Astrocyte of the hippocampus (primary cell): ENCODE data around the gene DMC1.

Experiments
- DNase-seq: peaks from one replicate; pipeline ENCODE4 v3.0.0; 2011; ENCODE audit warnings: low read depth, low spot score

DMC1 gene

GRCh38 chr22:38567531-38568285 is 2.3 kb downstream of the DMC1 start:
- no peak for DNase-seq

GRCh38 chr22:38566726-38567504 is 3.1 kb downstream of the DMC1 start:
- DNase-seq = peak; percentile 42

GRCh38 chr22:38565441-38565840 is 4.5 kb downstream of the DMC1 start:
- DNase-seq = no peak

- no peak for DNase-seq
Measured at GRCh38 chr22:38564669-38565068, 5.3 kb downstream of the DMC1 start.

- DNase-seq = peak; percentile 39
Measured at GRCh38 chr22:38554281-38554680, 15.7 kb downstream of the DMC1 start.

- no peak for DNase-seq
Measured at GRCh38 chr22:38549101-38549894, 20.7 kb downstream of the DMC1 start.

GRCh38 chr22:38540701-38541100 is 29.3 kb downstream of the DMC1 start:
- no peak for DNase-seq

- no peak for DNase-seq
Measured at GRCh38 chr22:38531251-38531938, 38.6 kb downstream of the DMC1 start.

- no peak for DNase-seq
Measured at GRCh38 chr22:38524429-38524828, 45.6 kb downstream of the DMC1 start.

GRCh38 chr22:38523479-38523878 is 46.5 kb downstream of the DMC1 start:
- no peak for DNase-seq

GRCh38 chr22:38523029-38523428 is 47.0 kb downstream of the DMC1 start:
- DNase-seq = no peak

GRCh38 chr22:38519453-38520250 is 50.3 kb downstream of the DMC1 start:
- DNase-seq = no peak

- no peak for DNase-seq
Measured at GRCh38 chr22:38518620-38519019, 51.4 kb downstream of the DMC1 start.

- no peak for DNase-seq
Measured at GRCh38 chr22:38513063-38513462, 56.9 kb downstream of the DMC1 start.

GRCh38 chr22:38510416-38510970 is 59.5 kb downstream of the DMC1 start:
- DNase-seq = no peak

- peak; percentile 97 for DNase-seq
Measured at GRCh38 chr22:38506118-38506962, 63.6 kb downstream of the DMC1 start, which contains the start of gene DDX17. DDX17 (minus strand) TSS chr22:38506311.

GRCh38 chr22:38505541-38506117 is 64.4 kb downstream of the DMC1 start:
- DNase-seq = peak; percentile 88

- DNase-seq = peak; percentile 65
Measured at GRCh38 chr22:38504731-38505540, 65.0 kb downstream of the DMC1 start.
